Measurements from ENCODE around the gene CERS6.

The CERS6 gene

DNA sequence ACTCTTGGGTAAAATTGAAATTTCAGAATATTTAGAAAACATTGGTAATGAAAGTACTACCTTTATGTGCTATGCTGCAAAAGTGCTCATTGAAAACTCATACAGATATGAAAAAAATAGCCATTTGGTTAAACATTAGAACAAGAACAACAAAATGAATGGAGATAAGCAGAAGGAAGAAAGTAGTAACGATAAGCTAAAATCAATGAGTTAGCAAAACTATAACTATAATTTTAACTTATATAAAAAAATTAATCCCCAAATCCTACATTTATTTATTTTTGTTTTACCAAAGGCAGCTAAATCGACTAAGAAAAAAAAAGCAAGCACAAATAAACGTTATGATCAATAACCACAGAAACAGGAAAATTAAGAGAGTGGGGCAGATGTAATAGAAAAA lies 99.2 kb downstream of the CERS6 start:
- H2AFZ ChIP-seq (ENCODE audit: low read length), result no peak overlapping the region
- H2AK5ac ChIP-seq (ENCODE audit: low read depth, low read length), result no peak overlapping the region
- H3K18ac ChIP-seq (ENCODE audit: low read length), result no peak overlapping the region
- H3K79me1 ChIP-seq (ENCODE audit: low read depth, low read length), result no peaks in the 10 kb centered on the region
- H4K91ac ChIP-seq (ENCODE audit: low read depth, low read length, poor library complexity), result no peak overlapping the region
- no peak overlapping the region for H3K23ac ChIP-seq (ENCODE audit: low read depth, low read length, poor library complexity)
- peaks cover 4 to 5% of the 10 kb centered on the region in 2 donors for H3K9me3 ChIP-seq (replicated peaks in 1 of 2; ENCODE audit: control insufficient read depth in 2 of 2, insufficient read depth in 1 of 2, low read depth in 1 of 2, low read length in 2 of 2)
- H3K27me3 ChIP-seq (ENCODE audit: control insufficient read depth in 3 of 3, insufficient read depth in 3 of 3, low read depth in 1 of 3, low read length in 3 of 3), result no peaks in the 10 kb centered on the region
- H3K9ac ChIP-seq (ENCODE audit: low read depth, low read length, poor library complexity), result no peak overlapping the region
- H3K36me3 ChIP-seq (replicated peaks in 1 of 2; ENCODE audit: control insufficient read depth in 2 of 2, insufficient read depth in 2 of 2, low read length in 2 of 2), result no peaks in the 10 kb centered on the region
- H2BK5ac ChIP-seq (ENCODE audit: low read length), result no peak overlapping the region
- H2BK120ac ChIP-seq (ENCODE audit: low read depth, low read length), result no peak overlapping the region
- no peak overlapping the region for H3K4me3 ChIP-seq (ENCODE audit: low read length in 2 of 2)
- DNase-seq (ENCODE audit: low spot score), result no peak
- H3K4me2 ChIP-seq (ENCODE audit: insufficient read depth, low read length, poor library complexity, severe bottlenecking), result no peak overlapping the region
- H2BK12ac ChIP-seq (ENCODE audit: low read length), result no peak overlapping the region
- no peak overlapping the region for H3K4ac ChIP-seq (ENCODE audit: low read length)
- no peak overlapping the region for H3K14ac ChIP-seq (ENCODE audit: low read length)
- peaks cover 4 to 8% of the 10 kb centered on the region in 2 donors for H3K4me1 ChIP-seq (ENCODE audit: control insufficient read depth in 2 of 2, insufficient read depth in 1 of 2, low read depth in 1 of 2, low read length in 2 of 2)
- WGBS, 2 donors (ENCODE audit: extremely low coverage in 2 of 2, insufficient read length in 2 of 2, insufficient replicate concordance in 1 of 2), result no CpG with 5 or more reads among the region's 3 CpGs
- no peak overlapping the region for H2BK15ac ChIP-seq (ENCODE audit: low read length)
- H3K27ac ChIP-seq (replicated peaks; ENCODE audit: low read length), result no peak overlapping the region
- H4K8ac ChIP-seq (ENCODE audit: low read depth, low read length), result no peak overlapping the region

DNA sequence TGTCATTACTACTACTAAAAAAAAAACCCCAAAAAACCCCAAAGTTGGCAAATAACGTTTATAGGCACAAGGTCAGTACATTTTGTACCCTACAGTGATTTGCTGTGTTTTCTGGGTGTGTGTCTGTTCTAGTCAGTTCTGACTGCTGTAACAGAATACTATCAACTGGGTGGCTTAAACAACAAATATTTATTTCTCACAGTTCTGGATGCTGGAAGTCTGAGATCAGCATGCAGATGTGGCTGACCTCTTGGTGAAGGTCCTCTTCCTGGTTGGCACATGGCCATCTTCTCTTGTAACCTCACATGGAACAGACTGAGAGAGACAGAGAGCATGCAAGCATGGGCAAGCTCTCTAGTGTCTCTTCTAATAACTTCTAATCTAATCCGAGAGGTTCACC lies 103.1 kb downstream of the CERS6 start:
- Histone ChIP-seq H2BK12ac (ENCODE audit: low read length) (no peak overlapping the region), H4K8ac (ENCODE audit: low read depth, low read length) (no peak overlapping the region), H4K91ac (ENCODE audit: low read depth, low read length, poor library complexity) (no peak overlapping the region), H2BK5ac (ENCODE audit: low read length) (no peak overlapping the region), H3K9ac (ENCODE audit: low read depth, low read length, poor library complexity) (no peak overlapping the region), H2AFZ (ENCODE audit: low read length) (no peak overlapping the region), H3K4me1 (ENCODE audit: control insufficient read depth in 2 of 2, insufficient read depth in 1 of 2, low read depth in 1 of 2, low read length in 2 of 2) (no peaks in the 10 kb centered on the region), H2AK5ac (ENCODE audit: low read depth, low read length) (no peak overlapping the region), H3K18ac (ENCODE audit: low read length) (no peak overlapping the region), H3K9me3 (replicated peaks in 1 of 2; ENCODE audit: control insufficient read depth in 2 of 2, insufficient read depth in 1 of 2, low read depth in 1 of 2, low read length in 2 of 2) (peaks cover 2% of the 10 kb centered on the region in 2 donors), H3K4me2 (ENCODE audit: insufficient read depth, low read length, poor library complexity, severe bottlenecking) (no peak overlapping the region), H3K23ac (ENCODE audit: low read depth, low read length, poor library complexity) (no peak overlapping the region), H3K27ac (replicated peaks; ENCODE audit: low read length) (no peak overlapping the region), H3K36me3 (replicated peaks in 1 of 2; ENCODE audit: control insufficient read depth in 2 of 2, insufficient read depth in 2 of 2, low read length in 2 of 2) (peaks cover 2 to 12% of the 10 kb centered on the region in 2 donors), H3K79me1 (ENCODE audit: low read depth, low read length) (no peaks in the 10 kb centered on the region), H2BK15ac (ENCODE audit: low read length) (no peak overlapping the region), H2BK120ac (ENCODE audit: low read depth, low read length) (no peak overlapping the region), H3K4ac (ENCODE audit: low read length) (no peak overlapping the region), H3K4me3 (ENCODE audit: low read length in 2 of 2) (no peak overlapping the region), H3K27me3 (ENCODE audit: control insufficient read depth in 3 of 3, insufficient read depth in 3 of 3, low read depth in 1 of 3, low read length in 3 of 3) (no peaks in the 10 kb centered on the region), H3K14ac (ENCODE audit: low read length) (no peak overlapping the region)
- no peak for DNase-seq (ENCODE audit: low spot score)
- no CpG with 5 or more reads among the region's 2 CpGs for WGBS, 2 donors (ENCODE audit: extremely low coverage in 2 of 2, insufficient read length in 2 of 2, insufficient replicate concordance in 1 of 2)

DNA sequence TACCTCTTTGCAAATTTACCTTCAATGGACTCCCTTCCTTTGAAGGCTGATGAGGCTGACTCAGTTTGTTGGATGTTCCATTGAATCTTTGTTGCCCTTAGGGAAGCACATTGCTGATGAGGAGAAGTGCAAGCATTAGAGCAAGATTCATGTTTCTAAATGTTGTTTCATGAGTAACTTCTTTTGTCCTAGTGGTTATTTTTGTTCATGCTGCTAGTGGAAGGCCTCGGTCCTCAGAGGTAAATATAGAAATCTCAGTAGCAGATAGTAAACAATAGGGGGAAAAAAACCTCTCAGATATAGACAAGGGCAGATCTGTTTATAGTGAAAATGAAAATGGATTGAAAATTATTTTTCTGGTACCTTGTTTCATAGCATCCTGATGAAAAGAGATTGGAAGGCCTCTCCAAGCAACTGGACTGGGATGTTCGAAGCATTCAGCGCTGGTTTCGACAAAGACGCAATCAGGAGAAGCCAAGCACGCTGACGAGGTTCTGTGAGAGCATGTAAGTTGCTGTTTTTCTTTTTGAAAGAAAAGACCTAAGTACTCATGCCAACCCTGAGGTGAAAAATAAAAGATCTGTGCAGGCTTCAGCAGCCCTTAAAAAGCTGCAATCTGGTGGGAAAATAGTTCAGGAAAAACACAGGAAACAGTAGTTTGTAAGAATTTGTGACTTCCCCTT lies 104.9 kb downstream of the CERS6 start:
- Histone ChIP-seq H2BK5ac (ENCODE audit: low read length) (no peak overlapping the region), H3K27ac (replicated peaks; ENCODE audit: low read length) (no peak overlapping the region)

DNA sequence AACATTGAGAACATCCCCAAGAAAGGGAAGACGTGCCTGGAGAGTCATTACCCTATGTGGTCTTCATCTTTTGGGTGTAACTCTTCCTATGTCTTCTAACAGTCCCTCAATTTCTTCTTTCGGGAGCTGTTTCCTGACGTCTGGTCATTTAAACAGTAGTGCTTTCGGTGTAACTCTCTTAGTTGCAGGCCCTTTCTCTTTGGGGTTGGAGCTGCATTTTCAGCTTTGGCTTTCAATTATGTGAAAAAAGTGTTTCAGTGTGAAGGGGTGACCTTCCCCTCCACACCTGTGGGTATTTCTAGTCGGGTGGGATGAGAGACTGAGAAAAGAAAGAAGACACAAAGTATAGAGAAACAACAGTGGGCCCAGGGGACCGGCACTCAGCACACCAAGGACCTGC lies 105.9 kb downstream of the CERS6 start:
- no peak for DNase-seq (ENCODE audit: low spot score)
- H3K4ac ChIP-seq (ENCODE audit: low read length), result no peak overlapping the region
- H3K18ac ChIP-seq (ENCODE audit: low read length), result no peak overlapping the region
- no peak overlapping the region for H3K23ac ChIP-seq (ENCODE audit: low read depth, low read length, poor library complexity)
- H2BK12ac ChIP-seq (ENCODE audit: low read length), result no peak overlapping the region
- H2AK5ac ChIP-seq (ENCODE audit: low read depth, low read length), result no peak overlapping the region
- peaks cover 2% of the 10 kb centered on the region in 2 donors for H3K9me3 ChIP-seq (replicated peaks in 1 of 2; ENCODE audit: control insufficient read depth in 2 of 2, insufficient read depth in 1 of 2, low read depth in 1 of 2, low read length in 2 of 2)
- no peak overlapping the region for H3K4me3 ChIP-seq (ENCODE audit: low read length in 2 of 2)
- no peaks in the 10 kb centered on the region for H3K79me1 ChIP-seq (ENCODE audit: low read depth, low read length)
- H3K27me3 ChIP-seq (ENCODE audit: control insufficient read depth in 3 of 3, insufficient read depth in 3 of 3, low read depth in 1 of 3, low read length in 3 of 3), result no peaks in the 10 kb centered on the region
- H2BK120ac ChIP-seq (ENCODE audit: low read depth, low read length), result no peak overlapping the region
- no peak overlapping the region for H4K91ac ChIP-seq (ENCODE audit: low read depth, low read length, poor library complexity)
- H3K27ac ChIP-seq (replicated peaks; ENCODE audit: low read length), result no peak overlapping the region
- no peak overlapping the region for H4K8ac ChIP-seq (ENCODE audit: low read depth, low read length)
- no peak overlapping the region for H3K4me2 ChIP-seq (ENCODE audit: insufficient read depth, low read length, poor library complexity, severe bottlenecking)
- no CpG with 5 or more reads among the region's 6 CpGs for WGBS, 2 donors (ENCODE audit: extremely low coverage in 2 of 2, insufficient read length in 2 of 2, insufficient replicate concordance in 1 of 2)
- no peak overlapping the region for H2BK15ac ChIP-seq (ENCODE audit: low read length)
- no peaks in the 10 kb centered on the region for H3K4me1 ChIP-seq (ENCODE audit: control insufficient read depth in 2 of 2, insufficient read depth in 1 of 2, low read depth in 1 of 2, low read length in 2 of 2)
- no peak overlapping the region for H3K14ac ChIP-seq (ENCODE audit: low read length)
- H3K9ac ChIP-seq (ENCODE audit: low read depth, low read length, poor library complexity), result no peak overlapping the region
- no peak overlapping the region for H2BK5ac ChIP-seq (ENCODE audit: low read length)
- H2AFZ ChIP-seq (ENCODE audit: low read length), result no peak overlapping the region
- peaks cover 2 to 12% of the 10 kb centered on the region in 2 donors for H3K36me3 ChIP-seq (replicated peaks in 1 of 2; ENCODE audit: control insufficient read depth in 2 of 2, insufficient read depth in 2 of 2, low read length in 2 of 2)

More for the DNA sequence above, 104.9 kb downstream of the CERS6 start:
- Histone ChIP-seq H2BK15ac (ENCODE audit: low read length) (no peak overlapping the region), H3K27me3 (ENCODE audit: control insufficient read depth in 3 of 3, insufficient read depth in 3 of 3, low read depth in 1 of 3, low read length in 3 of 3) (no peaks in the 10 kb centered on the region), H4K91ac (ENCODE audit: low read depth, low read length, poor library complexity) (no peak overlapping the region), H3K36me3 (replicated peaks in 1 of 2; ENCODE audit: control insufficient read depth in 2 of 2, insufficient read depth in 2 of 2, low read length in 2 of 2) (peaks cover 2 to 12% of the 10 kb centered on the region in 2 donors), H2AK5ac (ENCODE audit: low read depth, low read length) (no peak overlapping the region), H3K4me3 (ENCODE audit: low read length in 2 of 2) (no peak overlapping the region), H3K79me1 (ENCODE audit: low read depth, low read length) (no peaks in the 10 kb centered on the region), H2AFZ (ENCODE audit: low read length) (no peak overlapping the region), H3K18ac (ENCODE audit: low read length) (no peak overlapping the region), H3K9ac (ENCODE audit: low read depth, low read length, poor library complexity) (no peak overlapping the region), H3K14ac (ENCODE audit: low read length) (no peak overlapping the region), H3K4me2 (ENCODE audit: insufficient read depth, low read length, poor library complexity, severe bottlenecking) (no peak overlapping the region), H3K23ac (ENCODE audit: low read depth, low read length, poor library complexity) (no peak overlapping the region), H2BK12ac (ENCODE audit: low read length) (no peak overlapping the region), H3K4me1 (ENCODE audit: control insufficient read depth in 2 of 2, insufficient read depth in 1 of 2, low read depth in 1 of 2, low read length in 2 of 2) (no peaks in the 10 kb centered on the region), H3K9me3 (replicated peaks in 1 of 2; ENCODE audit: control insufficient read depth in 2 of 2, insufficient read depth in 1 of 2, low read depth in 1 of 2, low read length in 2 of 2) (peaks cover 2% of the 10 kb centered on the region in 2 donors), H3K4ac (ENCODE audit: low read length) (no peak overlapping the region), H4K8ac (ENCODE audit: low read depth, low read length) (no peak overlapping the region), H2BK120ac (ENCODE audit: low read depth, low read length) (no peak overlapping the region)
- WGBS, 2 donors (ENCODE audit: extremely low coverage in 2 of 2, insufficient read length in 2 of 2, insufficient replicate concordance in 1 of 2), result no CpG with 5 or more reads among the region's 7 CpGs
- no peak for DNase-seq (ENCODE audit: low spot score)

Data from neuronal stem cell (in vitro differentiated cells).